Muscle of arm (tissue), 14 donors: ENCODE results near the gene ROBO4. TPM values are rescaled to one million over a fixed set of nuclear protein-coding genes. Genes with fewer than 3 reads are reported as not detected.

Source experiments
- DNase-seq: peaks from one replicate; pipeline ENCODE4 v3.0.0-alpha.2; 2013
- long read RNA-seq, 11 donors: transcript quantifications; one replicate each; lab custom pipeline, GENCODE V29; 2026
- polyA plus RNA-seq, 12 donors: library from polyadenylated mRNA; unstranded; fragments of 120-200 nt; gene quantifications; one replicate each; pipeline ENCODE4 v1.2.1, GENCODE V29; 2013; ENCODE audit not compliant: insufficient read length in 12 of 12

Gene ROBO4
- polyA plus RNA-seq: 10 to 100 TPM in 11 of 12 donors, not detected in 1; 22.9 to 41.6 (median 26.4) TPM
- long read RNA-seq, donor 1: 0 reads
- long read RNA-seq, donor 2, full-length matches to known transcripts: 2 of 7 reads
- long read RNA-seq, donor 2, partial matches to known transcripts: 5 of 7 reads
- long read RNA-seq, donor 2, other reads (novel, unspliced or antisense): 0 of 7 reads
- long read RNA-seq, donor 3, partial matches to known transcripts: 0 of 2 reads
- long read RNA-seq, donor 3, other reads (novel, unspliced or antisense): 0 of 2 reads
- long read RNA-seq, donor 4, partial matches to known transcripts: 0 of 3 reads
- long read RNA-seq, donor 4, other reads (novel, unspliced or antisense): 0 of 3 reads
- long read RNA-seq, donor 5: 0 reads
- long read RNA-seq, donor 6, partial matches to known transcripts: 0 of 1 reads
- long read RNA-seq, donor 6, other reads (novel, unspliced or antisense): 0 of 1 reads
- long read RNA-seq, donor 7, partial matches to known transcripts: 0 of 1 reads
- long read RNA-seq, donor 7, other reads (novel, unspliced or antisense): 0 of 1 reads
- long read RNA-seq, donor 8, full-length matches to known transcripts: 3 of 8 reads
- long read RNA-seq, donor 8, partial matches to known transcripts: 5 of 8 reads
- long read RNA-seq, donor 8, other reads (novel, unspliced or antisense): 0 of 8 reads
- long read RNA-seq, donor 9, full-length matches to known transcripts: 1 of 1 reads
- long read RNA-seq, donor 9, partial matches to known transcripts: 0 of 1 reads
- long read RNA-seq, donor 9, other reads (novel, unspliced or antisense): 0 of 1 reads
- long read RNA-seq, donor 10, full-length matches to known transcripts: 6 of 6 reads
- long read RNA-seq, donor 10, partial matches to known transcripts: 0 of 6 reads
- long read RNA-seq, donor 10, other reads (novel, unspliced or antisense): 0 of 6 reads
- long read RNA-seq, donor 11, full-length matches to known transcripts: 4 of 11 reads
- long read RNA-seq, donor 11, partial matches to known transcripts: 7 of 11 reads
- long read RNA-seq, donor 11, other reads (novel, unspliced or antisense): 0 of 11 reads

- DNase-seq: no peak
Measured at GRCh38 chr11:124897674-124898262, at the start of gene ROBO4. ROBO4 (minus strand) TSS chr11:124897865; CDS start chr11:124897795, 70 bp downstream.

- DNase-seq: no peak
Measured at GRCh38 chr11:124946735-124947141, 49.1 kb upstream of the ROBO4 start.

GRCh38 chr11:124945826-124946225 lies 48.2 kb upstream of the ROBO4 start:
- no peak for DNase-seq

GRCh38 chr11:124944565-124944964 lies 46.9 kb upstream of the ROBO4 start:
- DNase-seq: no peak

GRCh38 chr11:124943741-124944140 lies 46.1 kb upstream of the ROBO4 start:
- DNase-seq: no peak

GRCh38 chr11:124943254-124943616 lies 45.6 kb upstream of the ROBO4 start:
- DNase-seq: no peak

- DNase-seq: no peak
Measured at GRCh38 chr11:124942466-124943253, 45.0 kb upstream of the ROBO4 start.

GRCh38 chr11:124941703-124942102 lies 44.0 kb upstream of the ROBO4 start:
- no peak for DNase-seq

GRCh38 chr11:124938970-124939369 lies 41.3 kb upstream of the ROBO4 start:
- no peak for DNase-seq

GRCh38 chr11:124938206-124938765 lies 40.6 kb upstream of the ROBO4 start:
- DNase-seq: no peak

- no peak for DNase-seq
Measured at GRCh38 chr11:124937336-124937935, 39.8 kb upstream of the ROBO4 start.

- DNase-seq: no peak
Measured at GRCh38 chr11:124935548-124936514, 38.2 kb upstream of the ROBO4 start, which contains the start of gene HEPACAM. HEPACAM (minus strand) TSS chr11:124936047; CDS start chr11:124936006, 41 bp downstream.

- DNase-seq: no peak
Measured at GRCh38 chr11:124934862-124935547, 37.3 kb upstream of the ROBO4 start.

GRCh38 chr11:124930799-124931198 lies 33.1 kb upstream of the ROBO4 start:
- no peak for DNase-seq

GRCh38 chr11:124928942-124929665 lies 31.4 kb upstream of the ROBO4 start:
- DNase-seq: no peak

GRCh38 chr11:124923296-124923695 lies 25.6 kb upstream of the ROBO4 start:
- no peak for DNase-seq

- no peak for DNase-seq
Measured at GRCh38 chr11:124922831-124923230, 25.2 kb upstream of the ROBO4 start.
